Measurements from ENCODE around the gene SHLD1.

Gene SHLD1

GRCh38 chr20:5886788-5887187, 136.6 kb downstream of the SHLD1 start:
- H3K4me3 Mint-ChIP-seq: no peak overlapping the region
- no peaks in the 10 kb centered on the region for H3K36me3 Mint-ChIP-seq (ENCODE audit: low read depth)
- no peaks in the 10 kb centered on the region for H3K9me3 Mint-ChIP-seq
- DNase-seq: no peak
- no peak overlapping the region for H3K27ac Mint-ChIP-seq
- H3K4me1 Mint-ChIP-seq: no peaks in the 10 kb centered on the region
- H3K27me3 Mint-ChIP-seq: peaks cover 22% of the 10 kb centered on the region
- ATAC-seq: no peak

GRCh38 chr20:5887386-5887785, 137.2 kb downstream of the SHLD1 start:
- Mint-ChIP-seq H3K27ac (no peak overlapping the region), H3K9me3 (no peaks in the 10 kb centered on the region), H3K4me1 (no peaks in the 10 kb centered on the region), H3K4me3 (no peak overlapping the region), H3K27me3 (peaks cover 19% of the 10 kb centered on the region), H3K36me3 (ENCODE audit: low read depth) (no peaks in the 10 kb centered on the region)
- no peak for ATAC-seq
- DNase-seq: no peak

GRCh38 chr20:5888041-5888440, 137.8 kb downstream of the SHLD1 start:
- Mint-ChIP-seq H3K4me1 (no peaks in the 10 kb centered on the region), H3K27ac (no peak overlapping the region), H3K4me3 (no peak overlapping the region), H3K36me3 (ENCODE audit: low read depth) (no peaks in the 10 kb centered on the region), H3K27me3 (peaks cover 19% of the 10 kb centered on the region), H3K9me3 (no peaks in the 10 kb centered on the region)
- ATAC-seq (no peak), DNase-seq (no peak)

- DNase-seq: no peak
- Mint-ChIP-seq H3K27me3 (peaks cover 21% of the 10 kb centered on the region), H3K36me3 (ENCODE audit: low read depth) (no peaks in the 10 kb centered on the region), H3K4me1 (no peaks in the 10 kb centered on the region), H3K9me3 (no peaks in the 10 kb centered on the region), H3K4me3 (no peak overlapping the region), H3K27ac (no peak overlapping the region)
- ATAC-seq: no peak
Measured at GRCh38 chr20:5890773-5891441, 140.7 kb downstream of the SHLD1 start.

GRCh38 chr20:5893052-5893451, 142.9 kb downstream of the SHLD1 start:
- H3K4me3 Mint-ChIP-seq: no peak overlapping the region
- no peak for ATAC-seq

GRCh38 chr20:5893621-5894020, 143.4 kb downstream of the SHLD1 start:
- Mint-ChIP-seq H3K27ac (no peak overlapping the region), H3K27me3 (peaks cover 33% of the 10 kb centered on the region), H3K4me1 (no peaks in the 10 kb centered on the region), H3K9me3 (no peaks in the 10 kb centered on the region), H3K4me3 (no peak overlapping the region), H3K36me3 (ENCODE audit: low read depth) (no peaks in the 10 kb centered on the region)
- ATAC-seq (no peak), DNase-seq (no peak)

More at GRCh38 chr20:5893052-5893451, 142.9 kb downstream of the SHLD1 start:
- Mint-ChIP-seq H3K4me1 (no peaks in the 10 kb centered on the region), H3K9me3 (no peaks in the 10 kb centered on the region), H3K27me3 (peaks cover 33% of the 10 kb centered on the region), H3K36me3 (ENCODE audit: low read depth) (no peaks in the 10 kb centered on the region), H3K27ac (no peak overlapping the region)
- DNase-seq: no peak

- peaks cover 38% of the 10 kb centered on the region for H3K27me3 Mint-ChIP-seq
- H3K4me3 Mint-ChIP-seq: no peak overlapping the region
- no peaks in the 10 kb centered on the region for H3K36me3 Mint-ChIP-seq (ENCODE audit: low read depth)
- no peak overlapping the region for H3K27ac Mint-ChIP-seq
- ATAC-seq (no peak), DNase-seq (no peak)
- no peaks in the 10 kb centered on the region for H3K9me3 Mint-ChIP-seq
- no peaks in the 10 kb centered on the region for H3K4me1 Mint-ChIP-seq
Measured at GRCh38 chr20:5895626-5896025, 145.4 kb downstream of the SHLD1 start.

- Mint-ChIP-seq H3K27me3 (peaks cover 41% of the 10 kb centered on the region), H3K9me3 (no peaks in the 10 kb centered on the region), H3K36me3 (ENCODE audit: low read depth) (no peaks in the 10 kb centered on the region), H3K27ac (no peak overlapping the region), H3K4me3 (no peak overlapping the region), H3K4me1 (no peaks in the 10 kb centered on the region)
- ATAC-seq (no peak), DNase-seq (no peak)
Measured at GRCh38 chr20:5899444-5899843, 149.2 kb downstream of the SHLD1 start.

GRCh38 chr20:5900908-5901307, 150.7 kb downstream of the SHLD1 start:
- ATAC-seq: no peak
- Mint-ChIP-seq H3K4me3 (no peak overlapping the region), H3K9me3 (no peaks in the 10 kb centered on the region), H3K27ac (no peak overlapping the region), H3K36me3 (ENCODE audit: low read depth) (no peaks in the 10 kb centered on the region), H3K4me1 (no peaks in the 10 kb centered on the region), H3K27me3 (peaks cover 43% of the 10 kb centered on the region)
- DNase-seq: no peak

- peaks cover 74% of the 10 kb centered on the region for H3K27me3 Mint-ChIP-seq
- H3K4me1 Mint-ChIP-seq: peaks cover 10% of the 10 kb centered on the region
Measured at GRCh38 chr20:5908981-5909380, 158.8 kb downstream of the SHLD1 start.

GRCh38 chr20:5910186-5910585, 160.0 kb downstream of the SHLD1 start:
- H3K27me3 Mint-ChIP-seq: peaks cover 78% of the 10 kb centered on the region
- ATAC-seq: no peak
- H3K9me3 Mint-ChIP-seq: no peaks in the 10 kb centered on the region
- DNase-seq: no peak
- no peak overlapping the region for H3K27ac Mint-ChIP-seq
- H3K4me3 Mint-ChIP-seq: no peak overlapping the region
- H3K36me3 Mint-ChIP-seq (ENCODE audit: low read depth): no peaks in the 10 kb centered on the region
- peaks cover 10% of the 10 kb centered on the region for H3K4me1 Mint-ChIP-seq

More at GRCh38 chr20:5908981-5909380, 158.8 kb downstream of the SHLD1 start:
- Mint-ChIP-seq H3K36me3 (ENCODE audit: low read depth) (no peaks in the 10 kb centered on the region), H3K9me3 (no peaks in the 10 kb centered on the region), H3K4me3 (no peak overlapping the region), H3K27ac (no peak overlapping the region)
- DNase-seq (no peak), ATAC-seq (no peak)

GRCh38 chr20:5913166-5913565, 163.0 kb downstream of the SHLD1 start:
- H3K27me3 Mint-ChIP-seq: peaks cover 59% of the 10 kb centered on the region

More at GRCh38 chr20:5913166-5913565, 163.0 kb downstream of the SHLD1 start:
- H3K9me3 Mint-ChIP-seq: no peaks in the 10 kb centered on the region
- H3K4me1 Mint-ChIP-seq: peaks cover 10% of the 10 kb centered on the region
- no peak for DNase-seq
- ATAC-seq: no peak
- H3K36me3 Mint-ChIP-seq (ENCODE audit: low read depth): no peaks in the 10 kb centered on the region
- no peak overlapping the region for H3K27ac Mint-ChIP-seq
- no peak overlapping the region for H3K4me3 Mint-ChIP-seq

All from activated naive CD8-positive, alpha-beta T cell treated with anti-CD3 and anti-CD28 coated beads, Interleukin-2, amount 50 U/mL, for 24 hours (primary cell).